ENCODE data around the gene SLC6A5.

DNA sequence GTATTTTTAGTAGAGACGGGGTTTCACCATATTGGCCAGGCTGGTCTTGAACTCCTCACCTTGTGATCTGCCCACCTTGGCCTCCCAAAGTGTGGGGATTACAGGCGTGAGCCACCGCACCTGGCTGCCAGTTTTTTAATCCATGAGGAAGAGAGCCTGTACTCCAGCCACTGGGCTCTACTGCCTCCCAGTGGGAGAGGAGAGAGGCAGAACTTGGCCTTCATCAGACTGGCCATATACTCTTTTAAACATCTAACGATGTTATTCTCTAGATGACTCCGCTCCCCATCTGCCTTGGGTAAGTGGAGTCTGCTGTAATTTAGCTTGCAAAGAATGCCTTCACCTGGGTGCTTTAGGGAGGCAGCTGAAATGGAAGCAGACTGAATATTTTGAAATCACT is 34.6 kb downstream of the SLC6A5 start:
- no peak for TF ChIP-seq KLF16 (tag by site-specific recombination; IDR thresholded peaks at IDR 0.05)
- no peak for TF ChIP-seq HOXA7 (CRISPR knock-in tag; IDR thresholded peaks at IDR 0.05; ENCODE audit: borderline replicate concordance)
